SK-N-SH treated with all-trans-retinoic acid at 6 μM for 48 hours (cell line): Measurements from ENCODE around the gene MUC5AC.

ENCODE experiments used
- ARNTL ChIP-seq: fragments of 450-650 bp; formaldehyde crosslinking; IDR thresholded peaks from 2 replicates; pipeline ENCODE4 v1.5.0; 2020; ENCODE audit warnings: low read depth, mild to moderate bottlenecking, moderate library complexity, borderline replicate concordance
- BACH2 ChIP-seq: fragments of 250-450 bp; sonication (Bioruptor Pico); IDR thresholded peaks from 2 replicates; pipeline ENCODE4 v1.9.0; 2021; ENCODE audit warnings: mild to moderate bottlenecking, borderline replicate concordance
- GLIS3 ChIP-seq: fragments of 250-450 bp; sonication (Bioruptor Pico); IDR thresholded peaks from 2 replicates; pipeline ENCODE4 v1.5.0; 2020; ENCODE audit warnings: mild to moderate bottlenecking, moderate library complexity
- ISL1 ChIP-seq: fragments of 250-450 bp; sonication (Bioruptor Pico); IDR thresholded peaks from 2 replicates; pipeline ENCODE4 v2.1.2; 2022; ENCODE audit warnings: mild to moderate bottlenecking, moderate library complexity
- PPARA ChIP-seq: fragments of 250-450 bp; sonication (Bioruptor Pico); IDR thresholded peaks from 2 replicates; pipeline ENCODE4 v1.5.0; 2020; ENCODE audit warnings: mild to moderate bottlenecking, borderline replicate concordance
- RARB ChIP-seq: fragments of 250-450 bp; sonication (Bioruptor Pico); IDR thresholded peaks from 2 replicates; pipeline ENCODE4 v1.8.0; 2021; ENCODE audit warnings: mild to moderate bottlenecking, moderate library complexity
- SNAI2 ChIP-seq: fragments of 250-450 bp; sonication (Bioruptor Pico); IDR thresholded peaks from 2 replicates; pipeline ENCODE4 v1.5.0; 2020; ENCODE audit warnings: mild to moderate bottlenecking, moderate library complexity
- TCF4 ChIP-seq: fragments of 250-450 bp; sonication (Bioruptor Pico); IDR thresholded peaks from 2 replicates; pipeline ENCODE4 v1.8.0; 2021; ENCODE audit warnings: mild to moderate bottlenecking, moderate library complexity, borderline replicate concordance
- ZFP30 ChIP-seq: fragments of 450-650 bp; formaldehyde crosslinking; IDR thresholded peaks from 2 replicates; pipeline ENCODE4 v1.5.0; 2022; ENCODE audit warnings: mild to moderate bottlenecking, moderate library complexity
- ZNF565 ChIP-seq: fragments of 450-650 bp; formaldehyde crosslinking; conservative IDR thresholded peaks from 2 replicates; pipeline ENCODE4 v1.5.0; 2020; ENCODE audit warnings: low read depth, mild to moderate bottlenecking, moderate library complexity
- ZNF8 ChIP-seq: fragments of 450-650 bp; formaldehyde crosslinking; IDR thresholded peaks from 2 replicates; pipeline ENCODE4 v1.5.0; 2020; ENCODE audit warnings: mild to moderate bottlenecking, moderate library complexity
- TF ChIP-seq, protein P1 (sequence below): fragments of 250-450 bp; sonication (Bioruptor Pico); IDR thresholded peaks from 2 replicates; pipeline ENCODE4 v1.5.1; 2020; ENCODE audit warnings: low read depth, mild to moderate bottlenecking, moderate library complexity
- TF ChIP-seq, protein P2 (sequence below): fragments of 250-450 bp; sonication (Bioruptor Pico); IDR thresholded peaks from 2 replicates; pipeline ENCODE4 v1.5.1; 2021; ENCODE audit warnings: mild to moderate bottlenecking, moderate library complexity

DNA sequence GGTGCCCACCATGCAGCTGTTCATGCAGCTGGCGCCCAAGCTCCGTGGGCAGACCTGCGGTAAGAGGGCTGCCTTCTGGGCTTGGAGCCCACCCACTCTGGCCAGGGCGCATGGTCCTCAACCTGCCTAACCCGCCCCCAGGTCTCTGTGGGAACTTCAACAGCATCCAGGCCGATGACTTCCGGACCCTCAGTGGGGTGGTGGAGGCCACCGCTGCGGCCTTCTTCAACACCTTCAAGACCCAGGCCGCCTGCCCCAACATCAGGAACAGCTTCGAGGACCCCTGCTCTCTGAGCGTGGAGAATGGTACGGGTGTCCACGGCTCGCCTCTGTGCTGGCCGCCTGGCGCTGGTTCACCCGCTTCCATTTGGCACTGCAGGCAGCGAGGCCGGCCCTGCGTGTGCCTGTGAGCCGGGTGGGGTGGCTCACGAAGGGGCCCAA lies 11.0 kb downstream of the MUC5AC start:
- TF ChIP-seq GLIS3, result no peak
- TF ChIP-seq RARB (CRISPR knock-in tag), result no peak
- TF ChIP-seq, protein P1, sequence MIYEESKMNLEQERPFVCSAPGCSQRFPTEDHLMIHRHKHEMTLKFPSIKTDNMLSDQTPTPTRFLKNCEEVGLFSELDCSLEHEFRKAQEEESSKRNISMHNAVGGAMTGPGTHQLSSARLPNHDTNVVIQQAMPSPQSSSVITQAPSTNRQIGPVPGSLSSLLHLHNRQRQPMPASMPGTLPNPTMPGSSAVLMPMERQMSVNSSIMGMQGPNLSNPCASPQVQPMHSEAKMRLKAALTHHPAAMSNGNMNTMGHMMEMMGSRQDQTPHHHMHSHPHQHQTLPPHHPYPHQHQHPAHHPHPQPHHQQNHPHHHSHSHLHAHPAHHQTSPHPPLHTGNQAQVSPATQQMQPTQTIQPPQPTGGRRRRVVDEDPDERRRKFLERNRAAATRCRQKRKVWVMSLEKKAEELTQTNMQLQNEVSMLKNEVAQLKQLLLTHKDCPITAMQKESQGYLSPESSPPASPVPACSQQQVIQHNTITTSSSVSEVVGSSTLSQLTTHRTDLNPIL (CRISPR knock-in tag), result no peak
- no peak for TF ChIP-seq PPARA (CRISPR knock-in tag)
- TF ChIP-seq, protein P2, sequence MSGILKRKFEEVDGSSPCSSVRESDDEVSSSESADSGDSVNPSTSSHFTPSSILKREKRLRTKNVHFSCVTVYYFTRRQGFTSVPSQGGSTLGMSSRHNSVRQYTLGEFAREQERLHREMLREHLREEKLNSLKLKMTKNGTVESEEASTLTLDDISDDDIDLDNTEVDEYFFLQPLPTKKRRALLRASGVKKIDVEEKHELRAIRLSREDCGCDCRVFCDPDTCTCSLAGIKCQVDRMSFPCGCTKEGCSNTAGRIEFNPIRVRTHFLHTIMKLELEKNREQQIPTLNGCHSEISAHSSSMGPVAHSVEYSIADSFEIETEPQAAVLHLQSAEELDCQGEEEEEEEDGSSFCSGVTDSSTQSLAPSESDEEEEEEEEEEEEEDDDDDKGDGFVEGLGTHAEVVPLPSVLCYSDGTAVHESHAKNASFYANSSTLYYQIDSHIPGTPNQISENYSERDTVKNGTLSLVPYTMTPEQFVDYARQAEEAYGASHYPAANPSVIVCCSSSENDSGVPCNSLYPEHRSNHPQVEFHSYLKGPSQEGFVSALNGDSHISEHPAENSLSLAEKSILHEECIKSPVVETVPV (CRISPR knock-in tag), result no peak
- TF ChIP-seq ZNF8, result no peak
- no peak for TF ChIP-seq ZFP30
- TF ChIP-seq ARNTL (CRISPR knock-in tag), result no peak
- no peak for TF ChIP-seq SNAI2 (CRISPR knock-in tag)
- TF ChIP-seq TCF4 (CRISPR knock-in tag), result no peak
- no peak for TF ChIP-seq BACH2 (CRISPR knock-in tag)
- no peak for TF ChIP-seq ZNF565 (CRISPR knock-in tag)
- no peak for TF ChIP-seq ISL1 (CRISPR knock-in tag)
